Astrocyte of the spinal cord (primary cell): ENCODE results near the gene RPL10.

Experiments used
- DNase-seq: peaks from one replicate; pipeline ENCODE4 v3.0.0; 2011; ENCODE audit warnings: low read depth, low spot score
- H3K4me3 ChIP-seq: 2 replicates; pipeline ENCODE4 v1.5.1; 2011; ENCODE audit warnings: low read depth, mild to moderate bottlenecking, low read length, moderate library complexity
- in situ Hi-C: cut with HindIII; loops from 2 replicates; pipeline ENCODE4 v1.10.0; 2017; ENCODE audit warnings: low sequenced_read_pairs
- TF ChIP-seq, protein P1 (sequence below): IDR thresholded peaks from 2 replicates; pipeline ENCODE4 v1.5.1; 2012; ENCODE audit warnings: low read depth, mild to moderate bottlenecking, low read length, inconsistent platforms

Gene RPL10

DNA sequence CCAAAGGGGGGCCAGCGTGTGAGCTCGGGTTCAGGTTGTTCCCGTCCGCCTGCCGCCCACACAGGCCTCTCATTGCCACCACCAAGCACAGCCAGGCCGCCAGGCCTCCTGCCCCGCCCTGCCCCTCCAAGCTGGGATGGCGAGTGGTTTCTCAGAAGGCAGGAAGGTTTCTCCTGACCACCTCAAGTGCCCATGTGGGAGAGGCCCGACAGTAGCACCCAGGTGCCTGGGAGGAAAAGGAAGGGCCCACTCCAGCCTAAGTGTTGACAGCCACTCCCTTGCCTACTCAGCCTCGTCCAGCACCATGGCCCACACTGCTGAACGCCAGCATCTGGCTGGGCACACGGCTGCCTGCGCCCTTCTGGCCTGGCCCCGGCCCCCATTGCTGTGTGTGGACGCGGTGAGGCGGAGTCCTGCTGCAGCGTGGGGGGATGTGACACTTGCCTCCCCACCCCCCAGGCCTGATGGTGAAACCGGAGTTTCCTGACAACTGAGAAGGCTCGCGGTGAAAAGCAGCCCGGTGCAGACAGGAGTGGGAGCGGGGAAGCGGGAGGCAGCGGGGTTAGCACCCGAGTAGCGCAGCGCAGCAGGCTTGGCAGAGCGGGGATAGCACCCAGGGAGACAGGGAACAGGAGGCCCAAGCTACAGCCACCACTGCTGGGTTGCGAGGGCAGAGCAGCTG, 42.9 kb upstream of the RPL10 start:
- H3K4me3 ChIP-seq: no peak overlapping the region
- TF ChIP-seq, protein P1, sequence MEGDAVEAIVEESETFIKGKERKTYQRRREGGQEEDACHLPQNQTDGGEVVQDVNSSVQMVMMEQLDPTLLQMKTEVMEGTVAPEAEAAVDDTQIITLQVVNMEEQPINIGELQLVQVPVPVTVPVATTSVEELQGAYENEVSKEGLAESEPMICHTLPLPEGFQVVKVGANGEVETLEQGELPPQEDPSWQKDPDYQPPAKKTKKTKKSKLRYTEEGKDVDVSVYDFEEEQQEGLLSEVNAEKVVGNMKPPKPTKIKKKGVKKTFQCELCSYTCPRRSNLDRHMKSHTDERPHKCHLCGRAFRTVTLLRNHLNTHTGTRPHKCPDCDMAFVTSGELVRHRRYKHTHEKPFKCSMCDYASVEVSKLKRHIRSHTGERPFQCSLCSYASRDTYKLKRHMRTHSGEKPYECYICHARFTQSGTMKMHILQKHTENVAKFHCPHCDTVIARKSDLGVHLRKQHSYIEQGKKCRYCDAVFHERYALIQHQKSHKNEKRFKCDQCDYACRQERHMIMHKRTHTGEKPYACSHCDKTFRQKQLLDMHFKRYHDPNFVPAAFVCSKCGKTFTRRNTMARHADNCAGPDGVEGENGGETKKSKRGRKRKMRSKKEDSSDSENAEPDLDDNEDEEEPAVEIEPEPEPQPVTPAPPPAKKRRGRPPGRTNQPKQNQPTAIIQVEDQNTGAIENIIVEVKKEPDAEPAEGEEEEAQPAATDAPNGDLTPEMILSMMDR: no peak
- no peak for DNase-seq
- in situ Hi-C loops: no loop called here

DNA sequence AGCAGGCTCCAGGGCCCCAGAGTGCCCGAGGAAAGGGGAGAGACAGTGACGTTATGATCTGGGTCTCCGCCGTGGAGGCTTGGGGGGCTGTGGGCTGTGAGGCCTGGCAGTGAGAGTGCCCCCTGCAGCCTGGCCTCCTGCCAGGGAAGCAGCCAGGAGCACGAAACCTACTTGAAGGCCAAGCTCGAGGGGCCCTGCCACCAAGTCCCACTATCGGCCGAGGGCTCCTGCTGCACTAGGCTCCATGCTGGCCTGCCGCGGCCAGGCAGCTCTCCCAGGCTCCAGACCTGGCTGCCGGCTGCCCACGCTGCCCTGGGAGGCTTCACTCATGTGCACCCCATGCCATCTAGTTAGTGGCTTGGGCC, 42.4 kb upstream of the RPL10 start:
- DNase-seq: no peak
- in situ Hi-C loops: no loop called here
- TF ChIP-seq, protein P1: no peak
- H3K4me3 ChIP-seq: no peak overlapping the region

DNA sequence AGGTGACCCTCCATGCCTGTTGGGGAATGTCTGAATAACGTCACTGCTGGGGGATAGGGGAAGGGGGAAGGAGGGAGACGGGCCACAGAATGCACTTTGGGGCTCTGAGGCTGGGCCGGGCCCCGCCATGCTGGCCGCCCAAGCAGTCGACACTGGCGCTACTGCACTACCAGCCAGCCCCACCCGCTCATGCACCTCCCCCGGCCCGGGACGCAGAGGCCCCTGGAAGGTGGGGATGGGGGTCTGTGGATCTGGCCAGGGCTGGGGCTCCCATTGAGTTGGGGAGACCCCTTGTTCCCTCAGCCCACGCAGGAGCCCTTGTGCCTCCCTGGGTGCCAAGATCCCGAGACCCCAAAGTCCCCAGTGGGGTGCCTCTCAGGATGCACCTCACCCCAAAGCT, 41.6 kb upstream of the RPL10 start:
- H3K4me3 ChIP-seq: no peak overlapping the region
- in situ Hi-C loops: no loop called here
- no peak for DNase-seq
- TF ChIP-seq, protein P1: no peak

DNA sequence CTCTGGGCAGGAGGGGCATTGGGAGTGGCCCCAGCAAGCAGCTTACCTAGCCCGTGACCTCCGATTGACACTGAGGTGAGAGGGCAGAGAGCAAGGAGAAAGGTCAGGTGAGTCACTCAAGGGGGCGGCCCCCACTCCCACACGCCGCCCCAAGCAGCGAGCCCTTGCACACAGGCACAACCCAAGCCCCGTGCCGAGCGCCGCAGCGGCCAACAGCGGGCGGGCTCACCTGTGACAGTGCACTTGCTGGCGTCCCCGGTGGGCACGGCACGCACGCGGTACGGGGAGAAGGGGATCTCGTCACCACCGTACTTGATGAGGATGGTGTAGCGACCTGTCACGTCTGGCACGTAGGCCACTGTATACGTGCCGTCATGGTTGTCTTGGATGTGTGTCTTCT, 41.0 kb upstream of the RPL10 start:
- in situ Hi-C loops: no loop called here
- TF ChIP-seq, protein P1: no peak
- no peak overlapping the region for H3K4me3 ChIP-seq

DNA sequence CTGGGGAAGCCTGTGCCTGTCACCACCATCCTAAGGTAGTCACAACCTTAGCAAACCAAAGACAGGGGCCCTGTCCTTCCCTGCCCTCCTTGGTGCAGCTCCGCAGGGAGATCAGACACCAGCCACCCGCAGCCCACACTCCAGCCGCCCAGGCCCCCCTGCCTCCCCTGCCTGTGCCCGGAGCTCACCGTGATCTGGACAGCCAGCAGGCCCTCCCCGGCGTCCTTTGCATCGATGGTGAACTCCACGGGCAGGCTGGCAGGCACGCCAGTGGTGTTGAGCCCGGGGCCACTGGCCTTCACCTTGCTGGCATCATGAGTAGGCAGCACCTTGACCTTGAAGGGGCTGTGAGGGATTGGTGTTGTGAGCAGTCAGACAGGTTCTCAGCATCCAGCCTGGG, 40.2 kb upstream of the RPL10 start:
- no peak overlapping the region for H3K4me3 ChIP-seq
- no peak for DNase-seq
- TF ChIP-seq, protein P1: no peak
- in situ Hi-C loops: no loop called here

More for the DNA sequence above, 41.0 kb upstream of the RPL10 start:
- DNase-seq: no peak

DNA sequence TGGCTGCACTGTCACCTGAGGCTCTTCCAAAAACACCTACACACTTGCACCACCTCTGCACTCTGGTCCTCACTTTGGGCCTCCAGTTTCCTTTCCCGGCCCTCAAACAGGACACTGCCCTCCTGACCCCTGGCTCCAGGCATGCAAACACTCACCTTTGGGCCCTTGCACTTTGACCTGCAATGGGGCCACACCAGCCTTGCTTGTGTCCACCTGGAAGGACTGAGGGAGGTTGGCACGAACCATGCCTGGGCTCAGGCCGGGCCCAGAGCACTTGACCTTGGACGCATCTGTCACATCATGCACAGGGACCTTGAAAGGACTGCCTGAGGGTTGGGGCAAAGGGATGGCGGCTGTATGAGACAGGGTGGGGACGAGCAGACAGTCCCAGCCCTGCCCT, 39.3 kb upstream of the RPL10 start:
- TF ChIP-seq, protein P1: no peak
- no peak for DNase-seq
- in situ Hi-C loops: no loop called here
- no peak overlapping the region for H3K4me3 ChIP-seq
